Melanocyte of skin (primary cell): Measurements from ENCODE around the gene RCVRN. TPM values are rescaled to one million over a fixed set of nuclear protein-coding genes. Genes with fewer than 3 reads are reported as not detected.

Experiments used
- total RNA-seq, 2 donors: library from RNA; depleted of rRNA; stranded (reverse); fragments of >200 nt; gene quantifications; 2 replicates each; pipeline ENCODE4 v1.2.3, GENCODE V29; 2012

The RCVRN gene
- total RNA-seq: under 1 TPM in 1 of 2 donors, not detected in 1; 0.34 TPM

DNA sequence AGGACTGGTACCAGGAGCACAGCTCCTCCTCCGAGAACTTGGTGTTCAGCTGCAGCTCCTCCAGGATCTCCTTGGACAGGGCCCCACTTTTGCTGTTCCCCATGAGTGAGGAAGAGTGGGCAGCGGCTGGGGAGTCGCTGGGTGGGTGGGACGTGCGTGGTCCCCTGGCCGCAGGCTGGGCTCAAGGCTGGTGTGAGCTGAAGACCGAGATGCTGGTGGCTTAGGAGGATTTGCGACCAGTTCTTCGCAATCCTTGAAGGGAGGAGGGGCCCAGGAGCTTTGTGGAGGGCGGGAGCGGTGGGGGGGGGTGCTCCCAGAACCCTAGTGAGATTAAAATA is at the start of gene RCVRN:
Gene RCVRN (minus strand): TSS at position 194 of the 338 bp plus-strand sequence. CDS start 91 bp downstream, at position 103.

Other genes with a start within 250 kb of the RCVRN start
- gene DHRS7C, start 113.7 kb downstream of the RCVRN start, total RNA-seq: not detected
- not detected for gene GSG1L2, start 83.2 kb downstream of the RCVRN start, total RNA-seq
- under 1 TPM; under 0.01 to 0.69 TPM for gene GLP2R, start 79.3 kb downstream of the RCVRN start, total RNA-seq